NCI-H460 (cell line): ENCODE measurements around the gene PPY. TPM values are rescaled to one million over a fixed set of nuclear protein-coding genes. Genes with fewer than 3 reads are reported as not detected.
"Not testable (repeated sequence)": the region's sequence is repeated elsewhere in the genome, so short reads cannot be mapped to it uniquely, and the experiment has no call there.

ENCODE experiments used
- DNase-seq: peaks from one replicate; pipeline ENCODE4 v3.0.0-alpha.2; 2016; ENCODE audit warnings: low read depth; ENCODE audit errors: extremely low read depth
- total RNA-seq: library from RNA; depleted of rRNA; stranded (reverse); fragments of >200 nt; shearing (Covaris generic); gene quantifications from 2 replicates; pipeline ENCODE4 v1.2.3, GENCODE V29; 2014

The PPY gene
- total RNA-seq, 1 experiment from 2014 or later: not detected

GRCh38 chr17:43935204-43935925, 6.9 kb downstream of the PPY start:
- DNase-seq: no peak

GRCh38 chr17:43932923-43933322, 9.4 kb downstream of the PPY start:
- DNase-seq: no peak

GRCh38 chr17:43932357-43932756, 9.9 kb downstream of the PPY start:
- DNase-seq: no peak

GRCh38 chr17:43931062-43931571, 11.2 kb downstream of the PPY start:
- DNase-seq: no peak

GRCh38 chr17:43928609-43929008, 13.7 kb downstream of the PPY start:
- DNase-seq: no peak

GRCh38 chr17:43927929-43928328, 14.3 kb downstream of the PPY start:
- not testable (repeated sequence) for DNase-seq

GRCh38 chr17:43927060-43927864, 15.0 kb downstream of the PPY start:
- DNase-seq: no peak

GRCh38 chr17:43924558-43924957, 17.7 kb downstream of the PPY start:
- DNase-seq: no peak

GRCh38 chr17:43920500-43921095, 21.7 kb downstream of the PPY start:
- no peak for DNase-seq

GRCh38 chr17:43918026-43918389, 24.3 kb downstream of the PPY start:
- DNase-seq: no peak

GRCh38 chr17:43917348-43918025, 24.8 kb downstream of the PPY start:
- peak; percentile 16 for DNase-seq

- no peak for DNase-seq
These were observed 25.3 kb downstream of the PPY start for GRCh38 chr17:43917016-43917347.

- no peak for DNase-seq
These were observed 25.9 kb downstream of the PPY start for GRCh38 chr17:43916385-43916784.

- DNase-seq: no peak
These were observed 26.7 kb downstream of the PPY start for GRCh38 chr17:43915559-43915958.

- no peak for DNase-seq
These were observed 27.8 kb downstream of the PPY start for GRCh38 chr17:43914451-43914850.

- no peak for DNase-seq
These were observed 28.7 kb downstream of the PPY start for GRCh38 chr17:43913584-43913983.

- no peak for DNase-seq
These were observed 29.5 kb downstream of the PPY start for GRCh38 chr17:43912635-43913304.

- DNase-seq: no peak
These were observed 30.4 kb downstream of the PPY start for GRCh38 chr17:43911904-43912303.

- DNase-seq: no peak
These were observed 32.6 kb downstream of the PPY start for GRCh38 chr17:43909537-43910231.
